K562 (cell line): ENCODE data around the gene FBXO10. TPM values are rescaled to one million over a fixed set of nuclear protein-coding genes. Genes with fewer than 3 reads are reported as not detected.

Experiments used
- ETV1 ChIP-seq: fragments of 450-650 bp; conservative IDR thresholded peaks from 2 replicates; pipeline ENCODE4 v1.6.1; 2016; ENCODE audit warnings: missing genetic modification characterization, control low read depth, low read depth, missing compliant biosample characterization
- MAFF ChIP-seq: IDR thresholded peaks from 2 replicates; pipeline ENCODE4 v1.6.1; 2012; ENCODE audit warnings: low read length, improper control_type of control experiment
- MXI1 ChIP-seq: IDR thresholded peaks from 2 replicates; pipeline ENCODE4 v1.6.1; 2011; ENCODE audit warnings: low read depth, mild to moderate bottlenecking, improper control_type of control experiment, low read length
- NCOA4 ChIP-seq: fragments of 450-650 bp; IDR thresholded peaks from 2 replicates; pipeline ENCODE4 v1.6.1; 2018; ENCODE audit warnings: mild to moderate bottlenecking; ENCODE audit not compliant: partially characterized antibody
- NFE2L1 ChIP-seq: fragments of 450-650 bp; IDR thresholded peaks from 2 replicates; pipeline ENCODE4 v1.6.1; 2016; ENCODE audit warnings: missing genetic modification characterization, low read depth, mild to moderate bottlenecking, missing compliant biosample characterization, moderate library complexity, borderline replicate concordance
- PHF21A ChIP-seq: fragments of 450-650 bp; IDR thresholded peaks from 2 replicates; pipeline ENCODE4 v1.6.1; 2017; ENCODE audit warnings: low read depth, borderline replicate concordance
- SRF ChIP-seq, 2 experiments: fragments of 250-450, 450-650 bp in 1 of 2; sonication (Bioruptor Pico) in 1 of 2; sonication (generic) in 1 of 2; formaldehyde crosslinking; IDR thresholded peaks; 2 replicates each; pipeline versions ENCODE4 v1.5.0 to v1.5.1; 2020 to 2022; ENCODE audit warnings: mild to moderate bottlenecking in 1 of 2, missing genetic modification reagents in 1 of 2
- TGIF2 ChIP-seq: sonication (generic); formaldehyde crosslinking; IDR thresholded peaks from 2 replicates; pipeline ENCODE4 v1.8.1; 2022; ENCODE audit warnings: mild to moderate bottlenecking, missing genetic modification reagents, moderate library complexity
- TSC22D4 ChIP-seq: fragments of 450-650 bp; IDR thresholded peaks from 2 replicates; pipeline ENCODE4 v1.6.1; 2016; ENCODE audit warnings: missing genetic modification characterization, missing biosample characterization, control low read depth
- YY1 ChIP-seq, 3 experiments: IDR thresholded peaks; 2 replicates each; pipeline ENCODE4 v1.6.1; 2011; ENCODE audit warnings: low read length in 2 of 3, mild to moderate bottlenecking in 2 of 3, moderate library complexity in 2 of 3, borderline replicate concordance in 1 of 3, control low read depth in 1 of 3, low read depth in 1 of 3; ENCODE audit not compliant: insufficient read depth in 3 of 3, insufficient replicate concordance in 2 of 3, control insufficient read depth in 1 of 3, insufficient read length in 1 of 3; ENCODE audit errors: extremely low read depth in 1 of 3
- ZNF165 ChIP-seq: fragments of 250-450 bp; sonication (Bioruptor Pico); IDR thresholded peaks from 2 replicates; pipeline ENCODE4 v1.4.0; 2020; ENCODE audit warnings: borderline replicate concordance
- ZNF584 ChIP-seq: fragments of 200-800 bp; sonication (Bioruptor generic); IDR thresholded peaks from 2 replicates; pipeline ENCODE4 v1.6.1; 2016; ENCODE audit warnings: low read depth, mild to moderate bottlenecking, missing genetic modification characterization, missing compliant biosample characterization
- ZNF699 ChIP-seq: fragments of 250-450 bp; sonication (Bioruptor Pico); IDR thresholded peaks from 2 replicates; pipeline ENCODE4 v1.8.0; 2021; ENCODE audit warnings: mild to moderate bottlenecking, moderate library complexity; ENCODE audit not compliant: insufficient replicate concordance
- polyA plus RNA-seq, 8 experiments: library from polyadenylated mRNA; depleted of rRNA in 4 of 8; stranded (reverse) in 5 of 8; unstranded in 3 of 8; fragments of >200 nt; fragmentation: Nextera tagmentation in 2 of 8; fragmentation: Illumina TruSeq in 1 of 8; extraction: Ambion mirVana in 2 of 8; extraction: Trizol in 1 of 8; gene quantifications; 2 replicates each; pipeline versions ENCODE4 v1.2.1 to v1.2.3, GENCODE V29; 2011 to 2014; ENCODE audit warnings: inconsistent platforms in 1 of 8, missing spikeins in 1 of 8
- total RNA-seq, 7 experiments: library from RNA; depleted of rRNA in 6 of 7; stranded (reverse); fragments of >200 nt in 6 of 7; fragmentation: Illumina TruSeq in 2 of 7; extraction: Trizol in 2 of 7; gene quantifications; 2 replicates each; pipeline versions ENCODE4 v1.2.1 to v1.2.3, GENCODE V29; 2011 to 2021; ENCODE audit warnings: low replicate concordance in 1 of 7
- TF ChIP-seq, protein P1 (sequence below): sonication (generic); IDR thresholded peaks from 2 replicates; pipeline ENCODE4 v1.6.1; 2016
- TF ChIP-seq, protein P2 (sequence below): sonication (generic); formaldehyde crosslinking; IDR thresholded peaks from 2 replicates; pipeline ENCODE4 v1.8.1; 2023; ENCODE audit warnings: mild to moderate bottlenecking, missing genetic modification reagents
- TF ChIP-seq, protein P3 (sequence below): fragments of 200-800 bp; sonication (Bioruptor generic); IDR thresholded peaks from 2 replicates; pipeline ENCODE4 v1.6.1; 2016; ENCODE audit warnings: missing genetic modification characterization, missing compliant biosample characterization
- TF ChIP-seq, protein P4 (sequence below): sonication (generic); formaldehyde crosslinking; IDR thresholded peaks from 2 replicates; pipeline ENCODE4 v1.8.0; 2022; ENCODE audit warnings: mild to moderate bottlenecking, missing genetic modification reagents

FBXO10 gene
- total and polyA plus RNA-seq, 9 of the 15 experiments (the other 6 are each of a cell fraction or from before 2014, with no cell fraction given): 0.84 to 9.9 (median 6.0) TPM

DNA sequence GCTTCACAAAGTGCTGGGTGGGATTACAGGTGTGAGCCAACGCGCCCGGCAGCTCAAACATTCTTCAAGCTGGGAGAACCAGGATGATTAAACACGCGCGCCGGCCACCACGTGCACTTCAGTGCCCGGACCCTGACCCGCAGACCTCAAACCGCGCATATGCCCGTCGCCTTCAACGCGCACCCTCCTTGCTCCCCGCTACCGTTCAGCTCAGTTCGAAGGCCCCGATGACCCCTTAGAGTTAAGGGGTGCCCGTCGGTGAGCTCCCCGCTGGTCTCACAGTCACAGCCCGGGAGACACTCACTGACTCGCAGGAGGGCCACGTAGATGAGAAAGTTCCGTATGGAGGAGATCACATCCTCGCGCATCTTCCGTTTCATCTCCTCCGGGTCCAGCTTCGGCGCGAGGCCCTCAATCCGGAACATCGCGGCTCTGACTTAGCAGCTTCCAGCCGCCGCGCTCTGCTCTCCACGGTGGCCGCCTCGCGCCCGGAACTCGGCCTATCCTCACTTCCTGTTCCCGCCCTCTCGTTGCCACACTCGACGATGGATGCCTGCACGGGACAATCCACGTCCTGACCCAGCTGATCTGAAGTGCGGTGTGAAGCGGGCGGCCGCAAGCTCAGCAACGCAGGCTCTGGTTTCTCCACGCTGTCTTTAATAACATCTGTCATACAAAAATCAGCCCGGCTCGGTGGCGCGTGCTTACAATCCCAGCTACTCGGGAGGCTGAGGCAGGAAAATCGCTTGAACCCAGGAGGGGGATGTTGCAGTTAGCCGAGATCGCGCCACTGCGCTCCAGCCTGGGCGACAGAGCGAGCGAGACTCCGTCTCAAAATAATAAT, 16.1 kb upstream of the FBXO10 start, which contains the start of gene TOMM5 (continued):
- TF ChIP-seq ZNF584 (CRISPR knock-in tag): no peak
- no peak for TF ChIP-seq ZNF699 (CRISPR knock-in tag)
- no peak for TF ChIP-seq TSC22D4 (tag)
- peak; percentile 29 to 86 (median 48) for TF ChIP-seq YY1 (IDR thresholded peaks at IDR 0.05; ENCODE audit: borderline replicate concordance in 1 of 3, control insufficient read depth in 1 of 3, extremely low read depth in 1 of 3, insufficient read depth in 3 of 3, insufficient read length in 1 of 3, insufficient replicate concordance in 2 of 3, low read depth in 1 of 3, low read length in 2 of 3)
- peak; percentile 42 for TF ChIP-seq MXI1
- TF ChIP-seq, protein P1, sequence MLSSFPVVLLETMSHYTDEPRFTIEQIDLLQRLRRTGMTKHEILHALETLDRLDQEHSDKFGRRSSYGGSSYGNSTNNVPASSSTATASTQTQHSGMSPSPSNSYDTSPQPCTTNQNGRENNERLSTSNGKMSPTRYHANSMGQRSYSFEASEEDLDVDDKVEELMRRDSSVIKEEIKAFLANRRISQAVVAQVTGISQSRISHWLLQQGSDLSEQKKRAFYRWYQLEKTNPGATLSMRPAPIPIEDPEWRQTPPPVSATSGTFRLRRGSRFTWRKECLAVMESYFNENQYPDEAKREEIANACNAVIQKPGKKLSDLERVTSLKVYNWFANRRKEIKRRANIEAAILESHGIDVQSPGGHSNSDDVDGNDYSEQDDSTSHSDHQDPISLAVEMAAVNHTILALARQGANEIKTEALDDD: no peak
- TF ChIP-seq NCOA4: no peak
- peak; percentile 93 for TF ChIP-seq ETV1 (tag)
- no peak for TF ChIP-seq ZNF165 (CRISPR knock-in tag)
- TF ChIP-seq SRF (CRISPR knock-in tag; IDR thresholded peaks at IDR 0.05): peak in 1 of 2 experiments; percentile 51; a peak in 2 of 4 replicates
- TF ChIP-seq PHF21A: no peak
- TF ChIP-seq, protein P2, sequence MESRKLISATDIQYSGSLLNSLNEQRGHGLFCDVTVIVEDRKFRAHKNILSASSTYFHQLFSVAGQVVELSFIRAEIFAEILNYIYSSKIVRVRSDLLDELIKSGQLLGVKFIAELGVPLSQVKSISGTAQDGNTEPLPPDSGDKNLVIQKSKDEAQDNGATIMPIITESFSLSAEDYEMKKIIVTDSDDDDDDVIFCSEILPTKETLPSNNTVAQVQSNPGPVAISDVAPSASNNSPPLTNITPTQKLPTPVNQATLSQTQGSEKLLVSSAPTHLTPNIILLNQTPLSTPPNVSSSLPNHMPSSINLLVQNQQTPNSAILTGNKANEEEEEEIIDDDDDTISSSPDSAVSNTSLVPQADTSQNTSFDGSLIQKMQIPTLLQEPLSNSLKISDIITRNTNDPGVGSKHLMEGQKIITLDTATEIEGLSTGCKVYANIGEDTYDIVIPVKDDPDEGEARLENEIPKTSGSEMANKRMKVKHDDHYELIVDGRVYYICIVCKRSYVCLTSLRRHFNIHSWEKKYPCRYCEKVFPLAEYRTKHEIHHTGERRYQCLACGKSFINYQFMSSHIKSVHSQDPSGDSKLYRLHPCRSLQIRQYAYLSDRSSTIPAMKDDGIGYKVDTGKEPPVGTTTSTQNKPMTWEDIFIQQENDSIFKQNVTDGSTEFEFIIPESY (CRISPR knock-in tag): peak; percentile 74; the same call in 1 of the 2 replicates
- TF ChIP-seq, protein P3, sequence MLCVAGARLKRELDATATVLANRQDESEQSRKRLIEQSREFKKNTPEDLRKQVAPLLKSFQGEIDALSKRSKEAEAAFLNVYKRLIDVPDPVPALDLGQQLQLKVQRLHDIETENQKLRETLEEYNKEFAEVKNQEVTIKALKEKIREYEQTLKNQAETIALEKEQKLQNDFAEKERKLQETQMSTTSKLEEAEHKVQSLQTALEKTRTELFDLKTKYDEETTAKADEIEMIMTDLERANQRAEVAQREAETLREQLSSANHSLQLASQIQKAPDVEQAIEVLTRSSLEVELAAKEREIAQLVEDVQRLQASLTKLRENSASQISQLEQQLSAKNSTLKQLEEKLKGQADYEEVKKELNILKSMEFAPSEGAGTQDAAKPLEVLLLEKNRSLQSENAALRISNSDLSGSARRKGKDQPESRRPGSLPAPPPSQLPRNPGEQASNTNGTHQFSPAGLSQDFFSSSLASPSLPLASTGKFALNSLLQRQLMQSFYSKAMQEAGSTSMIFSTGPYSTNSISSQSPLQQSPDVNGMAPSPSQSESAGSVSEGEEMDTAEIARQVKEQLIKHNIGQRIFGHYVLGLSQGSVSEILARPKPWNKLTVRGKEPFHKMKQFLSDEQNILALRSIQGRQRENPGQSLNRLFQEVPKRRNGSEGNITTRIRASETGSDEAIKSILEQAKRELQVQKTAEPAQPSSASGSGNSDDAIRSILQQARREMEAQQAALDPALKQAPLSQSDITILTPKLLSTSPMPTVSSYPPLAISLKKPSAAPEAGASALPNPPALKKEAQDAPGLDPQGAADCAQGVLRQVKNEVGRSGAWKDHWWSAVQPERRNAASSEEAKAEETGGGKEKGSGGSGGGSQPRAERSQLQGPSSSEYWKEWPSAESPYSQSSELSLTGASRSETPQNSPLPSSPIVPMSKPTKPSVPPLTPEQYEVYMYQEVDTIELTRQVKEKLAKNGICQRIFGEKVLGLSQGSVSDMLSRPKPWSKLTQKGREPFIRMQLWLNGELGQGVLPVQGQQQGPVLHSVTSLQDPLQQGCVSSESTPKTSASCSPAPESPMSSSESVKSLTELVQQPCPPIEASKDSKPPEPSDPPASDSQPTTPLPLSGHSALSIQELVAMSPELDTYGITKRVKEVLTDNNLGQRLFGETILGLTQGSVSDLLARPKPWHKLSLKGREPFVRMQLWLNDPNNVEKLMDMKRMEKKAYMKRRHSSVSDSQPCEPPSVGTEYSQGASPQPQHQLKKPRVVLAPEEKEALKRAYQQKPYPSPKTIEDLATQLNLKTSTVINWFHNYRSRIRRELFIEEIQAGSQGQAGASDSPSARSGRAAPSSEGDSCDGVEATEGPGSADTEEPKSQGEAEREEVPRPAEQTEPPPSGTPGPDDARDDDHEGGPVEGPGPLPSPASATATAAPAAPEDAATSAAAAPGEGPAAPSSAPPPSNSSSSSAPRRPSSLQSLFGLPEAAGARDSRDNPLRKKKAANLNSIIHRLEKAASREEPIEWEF (CRISPR knock-in tag): no peak
- TF ChIP-seq NFE2L1 (tag): no peak
- no peak for TF ChIP-seq MAFF
- TF ChIP-seq TGIF2: no peak
- TF ChIP-seq, protein P4, sequence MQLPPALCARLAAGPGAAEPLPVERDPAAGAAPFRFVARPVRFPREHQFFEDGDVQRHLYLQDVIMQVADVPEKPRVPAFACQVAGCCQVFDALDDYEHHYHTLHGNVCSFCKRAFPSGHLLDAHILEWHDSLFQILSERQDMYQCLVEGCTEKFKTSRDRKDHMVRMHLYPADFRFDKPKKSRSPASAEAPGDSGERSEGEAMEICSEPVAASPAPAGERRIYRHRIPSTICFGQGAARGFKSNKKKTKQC: peak; percentile 80; the same call in 1 of the 2 replicates
